ENCODE measurements around the gene TMEM61.
A peak's percentile ranks its signal among the peaks of the same experiment; 100 is the strongest.

TMEM61 gene

GRCh38 chr1:55012661-55013060 lies 32.2 kb downstream of the TMEM61 start:
- TF ChIP-seq, protein P1, sequence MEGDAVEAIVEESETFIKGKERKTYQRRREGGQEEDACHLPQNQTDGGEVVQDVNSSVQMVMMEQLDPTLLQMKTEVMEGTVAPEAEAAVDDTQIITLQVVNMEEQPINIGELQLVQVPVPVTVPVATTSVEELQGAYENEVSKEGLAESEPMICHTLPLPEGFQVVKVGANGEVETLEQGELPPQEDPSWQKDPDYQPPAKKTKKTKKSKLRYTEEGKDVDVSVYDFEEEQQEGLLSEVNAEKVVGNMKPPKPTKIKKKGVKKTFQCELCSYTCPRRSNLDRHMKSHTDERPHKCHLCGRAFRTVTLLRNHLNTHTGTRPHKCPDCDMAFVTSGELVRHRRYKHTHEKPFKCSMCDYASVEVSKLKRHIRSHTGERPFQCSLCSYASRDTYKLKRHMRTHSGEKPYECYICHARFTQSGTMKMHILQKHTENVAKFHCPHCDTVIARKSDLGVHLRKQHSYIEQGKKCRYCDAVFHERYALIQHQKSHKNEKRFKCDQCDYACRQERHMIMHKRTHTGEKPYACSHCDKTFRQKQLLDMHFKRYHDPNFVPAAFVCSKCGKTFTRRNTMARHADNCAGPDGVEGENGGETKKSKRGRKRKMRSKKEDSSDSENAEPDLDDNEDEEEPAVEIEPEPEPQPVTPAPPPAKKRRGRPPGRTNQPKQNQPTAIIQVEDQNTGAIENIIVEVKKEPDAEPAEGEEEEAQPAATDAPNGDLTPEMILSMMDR (IDR thresholded peaks at IDR 0.05; ENCODE audit: poor library complexity, severe bottlenecking), result no peak
- peaks cover 6% of the 10 kb centered on the region for H3K4me1 ChIP-seq (ENCODE audit: insufficient read depth, poor library complexity, severe bottlenecking)
- DNase-seq (ENCODE audit: low spot score), result peak; percentile 9

GRCh38 chr1:55015123-55015522 lies 34.7 kb downstream of the TMEM61 start:
- Histone ChIP-seq H3K4me3 (ENCODE audit: severe bottlenecking) (no peak overlapping the region), H3K36me3 (ENCODE audit: low read depth) (no peaks in the 10 kb centered on the region), H3K9me3 (ENCODE audit: severe bottlenecking) (no peaks in the 10 kb centered on the region), H3K4me1 (ENCODE audit: insufficient read depth, poor library complexity, severe bottlenecking) (no peaks in the 10 kb centered on the region), H3K27me3 (ENCODE audit: insufficient read depth, poor library complexity, severe bottlenecking) (no peaks in the 10 kb centered on the region), H3K27ac (ENCODE audit: poor library complexity, severe bottlenecking) (no peak overlapping the region)
- TF ChIP-seq, protein P1 (IDR thresholded peaks at IDR 0.05; ENCODE audit: poor library complexity, severe bottlenecking), result no peak
- ATAC-seq (ENCODE audit: low read depth), result no peak
- no peak for DNase-seq (ENCODE audit: low spot score)

More at GRCh38 chr1:55012661-55013060, 32.2 kb downstream of the TMEM61 start:
- Histone ChIP-seq H3K27me3 (ENCODE audit: insufficient read depth, poor library complexity, severe bottlenecking) (no peaks in the 10 kb centered on the region), H3K9me3 (ENCODE audit: severe bottlenecking) (no peaks in the 10 kb centered on the region), H3K36me3 (ENCODE audit: low read depth) (no peaks in the 10 kb centered on the region), H3K4me3 (ENCODE audit: severe bottlenecking) (no peak overlapping the region), H3K27ac (ENCODE audit: poor library complexity, severe bottlenecking) (no peak overlapping the region)
- no peak for ATAC-seq (ENCODE audit: low read depth)

- no peaks in the 10 kb centered on the region for H3K27me3 ChIP-seq (ENCODE audit: insufficient read depth, poor library complexity, severe bottlenecking)
- ATAC-seq (ENCODE audit: low read depth) (no peak), DNase-seq (ENCODE audit: low spot score) (no peak)
- no peaks in the 10 kb centered on the region for H3K9me3 ChIP-seq (ENCODE audit: severe bottlenecking)
- H3K4me3 ChIP-seq (ENCODE audit: severe bottlenecking), result no peak overlapping the region
- TF ChIP-seq, protein P1 (IDR thresholded peaks at IDR 0.05; ENCODE audit: poor library complexity, severe bottlenecking), result no peak
- H3K4me1 ChIP-seq (ENCODE audit: insufficient read depth, poor library complexity, severe bottlenecking), result no peaks in the 10 kb centered on the region
- H3K36me3 ChIP-seq (ENCODE audit: low read depth), result no peaks in the 10 kb centered on the region
- no peak overlapping the region for H3K27ac ChIP-seq (ENCODE audit: poor library complexity, severe bottlenecking)
Measured at GRCh38 chr1:55015731-55016620, 35.5 kb downstream of the TMEM61 start.

- ATAC-seq (ENCODE audit: low read depth), result no peak
- H3K4me3 ChIP-seq (ENCODE audit: severe bottlenecking), result no peak overlapping the region
- H3K27me3 ChIP-seq (ENCODE audit: insufficient read depth, poor library complexity, severe bottlenecking), result no peaks in the 10 kb centered on the region
- TF ChIP-seq, protein P1 (IDR thresholded peaks at IDR 0.05; ENCODE audit: poor library complexity, severe bottlenecking), result no peak
- no peaks in the 10 kb centered on the region for H3K9me3 ChIP-seq (ENCODE audit: severe bottlenecking)
- H3K36me3 ChIP-seq (ENCODE audit: low read depth), result no peaks in the 10 kb centered on the region
- H3K4me1 ChIP-seq (ENCODE audit: insufficient read depth, poor library complexity, severe bottlenecking), result no peaks in the 10 kb centered on the region
- H3K27ac ChIP-seq (ENCODE audit: poor library complexity, severe bottlenecking), result no peak overlapping the region
- no peak for DNase-seq (ENCODE audit: low spot score)
Measured at GRCh38 chr1:55018395-55018794, 38.0 kb downstream of the TMEM61 start.

Data from RWPE2 (cell line).